ENCODE data around the gene FBXL16. TPM values are rescaled to one million over a fixed set of nuclear protein-coding genes. Genes with fewer than 3 reads are reported as not detected.

The FBXL16 gene
- total RNA-seq, 3 donors from 2014 or later = 2.6 to 4.2 TPM; not detected in 1

GRCh38 chr16:703406-703805 is 2.2 kb downstream of the FBXL16 start:
- Histone ChIP-seq H3K27ac (no peak overlapping the region), H3K27me3 (peaks cover 17 to 90% of the 10 kb centered on the region in 2 donors), H3K4me1 (peaks cover 2 to 6% of the 10 kb centered on the region in 2 donors), H3K36me3 (no peaks in the 10 kb centered on the region), H3K9me3 (no peaks in the 10 kb centered on the region), H3K4me3 (no peak overlapping the region)
- intact Hi-C loops (cut with DNase I; ENCODE audit: low total_unique reads) = no loop called here
- TF ChIP-seq CTCF (IDR thresholded peaks at IDR 0.05) (no peak), POLR2AphosphoS5 (IDR thresholded peaks at IDR 0.05) (no peak), POLR2A (IDR thresholded peaks at IDR 0.05) (no peak)
- DNase-seq (ENCODE audit: low spot score in 2 of 2) = no peak

- H3K27ac ChIP-seq = no peak overlapping the region
- intact Hi-C loops (cut with DNase I; ENCODE audit: low total_unique reads) = no loop called here
- no peaks in the 10 kb centered on the region for H3K36me3 ChIP-seq
- H3K9me3 ChIP-seq = no peaks in the 10 kb centered on the region
- peaks cover 2 to 6% of the 10 kb centered on the region in 2 donors for H3K4me1 ChIP-seq
- peaks cover 17 to 79% of the 10 kb centered on the region in 2 donors for H3K27me3 ChIP-seq
- H3K4me3 ChIP-seq = no peak overlapping the region
- TF ChIP-seq POLR2AphosphoS5 (IDR thresholded peaks at IDR 0.05) (no peak), POLR2A (IDR thresholded peaks at IDR 0.05) (no peak), CTCF (IDR thresholded peaks at IDR 0.05) (no peak)
- DNase-seq (ENCODE audit: low spot score in 2 of 2) = no peak
Measured at GRCh38 chr16:702341-702740, 3.3 kb downstream of the FBXL16 start.

GRCh38 chr16:700684-701584 is 4.7 kb downstream of the FBXL16 start:
- intact Hi-C loops (cut with DNase I; ENCODE audit: low total_unique reads) = no loop called here
- H3K9me3 ChIP-seq = no peaks in the 10 kb centered on the region
- H3K27me3 ChIP-seq = peaks cover 17 to 74% of the 10 kb centered on the region in 2 donors
- TF ChIP-seq POLR2A (IDR thresholded peaks at IDR 0.05) (no peak), POLR2AphosphoS5 (IDR thresholded peaks at IDR 0.05) (no peak), CTCF (IDR thresholded peaks at IDR 0.05) (no peak)
- peaks cover 0 to 2% of the 10 kb centered on the region in 2 donors for H3K4me1 ChIP-seq
- no peak overlapping the region for H3K27ac ChIP-seq
- no peaks in the 10 kb centered on the region for H3K36me3 ChIP-seq
- no peak for DNase-seq (ENCODE audit: low spot score in 2 of 2)
- H3K4me3 ChIP-seq = no peak overlapping the region

- H3K27ac ChIP-seq = no peak overlapping the region
- no peak overlapping the region for H3K4me3 ChIP-seq
- no peak for DNase-seq (ENCODE audit: low spot score in 2 of 2)
- intact Hi-C loops (cut with DNase I; ENCODE audit: low total_unique reads) = no loop called here
- peaks cover 17 to 75% of the 10 kb centered on the region in 2 donors for H3K27me3 ChIP-seq
- H3K36me3 ChIP-seq = no peaks in the 10 kb centered on the region
- peaks cover 8 to 13% of the 10 kb centered on the region in 2 donors for H3K4me1 ChIP-seq
- no peaks in the 10 kb centered on the region for H3K9me3 ChIP-seq
- TF ChIP-seq POLR2A (IDR thresholded peaks at IDR 0.05) (no peak), POLR2AphosphoS5 (IDR thresholded peaks at IDR 0.05) (no peak), CTCF (IDR thresholded peaks at IDR 0.05) (no peak)
Measured at GRCh38 chr16:698911-699671, 6.5 kb downstream of the FBXL16 start.

Data from breast epithelium (tissue), 4 donors.